HepG2 (cell line): Measurements from ENCODE around the gene CRK. TPM values are rescaled to one million over a fixed set of nuclear protein-coding genes. Genes with fewer than 3 reads are reported as not detected.
A peak's percentile ranks its signal among the peaks of the same experiment; 100 is the strongest.

Experiments used
- CBX5 ChIP-seq: sonication (generic); formaldehyde crosslinking; IDR thresholded peaks from 2 replicates; pipeline ENCODE4 v1.4.0; 2020; ENCODE audit warnings: missing genetic modification reagents, borderline replicate concordance
- CEBPB ChIP-seq: IDR thresholded peaks from 2 replicates; pipeline ENCODE4 v1.6.1; 2011; ENCODE audit warnings: low read depth, low read length, improper control_type of control experiment, borderline replicate concordance
- ELF3 ChIP-seq: IDR thresholded peaks from 2 replicates; pipeline ENCODE4 v1.6.1; 2016; ENCODE audit warnings: missing genetic modification reagents, missing compliant biosample characterization
- GATAD2A ChIP-seq: IDR thresholded peaks from 2 replicates; pipeline ENCODE4 v1.6.1; 2016
- GZF1 ChIP-seq: sonication (generic); formaldehyde crosslinking; IDR thresholded peaks from 2 replicates; pipeline ENCODE4 v1.5.1; 2020; ENCODE audit warnings: mild to moderate bottlenecking, missing genetic modification reagents
- HMGA1 ChIP-seq: sonication (generic); formaldehyde crosslinking; conservative IDR thresholded peaks from 2 replicates; pipeline ENCODE4 v1.4.0; 2020; ENCODE audit warnings: missing genetic modification reagents
- IRF9 ChIP-seq: sonication (generic); formaldehyde crosslinking; IDR thresholded peaks from 2 replicates; pipeline ENCODE4 v1.8.0; 2022; ENCODE audit warnings: missing genetic modification reagents, mild to moderate bottlenecking, borderline replicate concordance
- JUND ChIP-seq: sonication (generic); formaldehyde crosslinking; IDR thresholded peaks from 2 replicates; pipeline ENCODE4 v1.8.0; 2022; ENCODE audit warnings: mild to moderate bottlenecking, missing genetic modification reagents
- KDM1A ChIP-seq: IDR thresholded peaks from 2 replicates; pipeline ENCODE4 v1.6.1; 2016; ENCODE audit warnings: missing compliant biosample characterization
- MTF2 ChIP-seq: sonication (generic); formaldehyde crosslinking; IDR thresholded peaks from 2 replicates; pipeline ENCODE4 v1.5.0; 2020; ENCODE audit warnings: missing genetic modification reagents, borderline replicate concordance
- MXD1 ChIP-seq: sonication (generic); formaldehyde crosslinking; IDR thresholded peaks from 2 replicates; pipeline ENCODE4 v1.4.0; 2020; ENCODE audit warnings: mild to moderate bottlenecking, missing genetic modification reagents
- PAX8 ChIP-seq: sonication (generic); formaldehyde crosslinking; IDR thresholded peaks from 2 replicates; pipeline ENCODE4 v1.8.0; 2022; ENCODE audit warnings: mild to moderate bottlenecking, missing genetic modification reagents, borderline replicate concordance
- POGZ ChIP-seq: sonication (generic); formaldehyde crosslinking; IDR thresholded peaks from 2 replicates; pipeline ENCODE4 v1.4.0; 2020; ENCODE audit warnings: mild to moderate bottlenecking, missing genetic modification reagents
- SOX6 ChIP-seq, 2 experiments: fragments of 450-650 bp in 1 of 2; sonication (generic) in 1 of 2; formaldehyde crosslinking in 1 of 2; IDR thresholded peaks; 2 replicates each; pipeline versions ENCODE4 v1.4.0 to v1.6.1; 2017 to 2020; ENCODE audit warnings: antibody characterized with exemption in 1 of 2, mild to moderate bottlenecking in 1 of 2, missing genetic modification reagents in 1 of 2
- TOE1 ChIP-seq: sonication (generic); formaldehyde crosslinking; IDR thresholded peaks from 2 replicates; pipeline ENCODE4 v1.4.0; 2020; ENCODE audit warnings: mild to moderate bottlenecking, missing genetic modification reagents
- ZBTB44 ChIP-seq: sonication (generic); formaldehyde crosslinking; IDR thresholded peaks from 2 replicates; pipeline ENCODE4 v1.4.0; 2020; ENCODE audit warnings: missing genetic modification reagents
- ZNF251 ChIP-seq: sonication (generic); formaldehyde crosslinking; IDR thresholded peaks from 2 replicates; pipeline ENCODE4 v1.9.0; 2021; ENCODE audit warnings: mild to moderate bottlenecking, missing genetic modification reagents
- ZNF674 ChIP-seq: sonication (generic); formaldehyde crosslinking; IDR thresholded peaks from 2 replicates; pipeline ENCODE4 v1.5.0; 2020; ENCODE audit warnings: low read depth, mild to moderate bottlenecking, missing genetic modification reagents
- ZNF703 ChIP-seq: sonication (generic); formaldehyde crosslinking; IDR thresholded peaks from 2 replicates; pipeline ENCODE4 v1.5.1; 2020; ENCODE audit warnings: missing genetic modification reagents, mild to moderate bottlenecking, moderate library complexity, borderline replicate concordance
- ZSCAN12 ChIP-seq: sonication (generic); formaldehyde crosslinking; IDR thresholded peaks from 2 replicates; pipeline ENCODE4 v1.9.0; 2021; ENCODE audit warnings: mild to moderate bottlenecking, missing genetic modification reagents
- polyA plus RNA-seq, 8 experiments: library from polyadenylated mRNA; depleted of rRNA in 3 of 8; stranded (reverse) in 7 of 8; unstranded in 1 of 8; fragments of >200 nt; fragmentation: Illumina TruSeq in 4 of 8; extraction: Trizol in 4 of 8; gene quantifications; 2 replicates each; pipeline versions ENCODE4 v1.2.1 to v1.2.3, GENCODE V29; 2011 to 2016; ENCODE audit warnings: low read depth in 4 of 8, missing spikeins in 1 of 8, mixed read lengths in 1 of 8; ENCODE audit not compliant: insufficient read depth in 1 of 8
- total RNA-seq, 5 experiments: library from RNA; depleted of rRNA; stranded (reverse); fragments of >200 nt; fragmentation: Illumina TruSeq; extraction: Trizol; gene quantifications; 2 replicates each; pipeline ENCODE4 v1.2.3, GENCODE V29; 2016; ENCODE audit warnings: low read depth in 1 of 5
- TF ChIP-seq, protein P1 (sequence below): sonication (generic); formaldehyde crosslinking; IDR thresholded peaks from 2 replicates; pipeline ENCODE4 v1.4.0; 2020; ENCODE audit warnings: missing genetic modification reagents, low read depth, mild to moderate bottlenecking, borderline replicate concordance
- TF ChIP-seq, protein P2 (sequence below), 2 experiments: sonication (generic) in 1 of 2; formaldehyde crosslinking in 1 of 2; IDR thresholded peaks; 2 replicates each; pipeline versions ENCODE4 v1.4.0 to v1.6.1; 2018 to 2020; ENCODE audit warnings: missing genetic modification reagents in 2 of 2, borderline replicate concordance in 1 of 2, low read depth in 1 of 2, mild to moderate bottlenecking in 1 of 2, missing biosample characterization in 1 of 2
- TF ChIP-seq, protein P3 (sequence below): IDR thresholded peaks from 2 replicates; pipeline ENCODE4 v1.6.1; 2016; ENCODE audit warnings: mild to moderate bottlenecking

Gene CRK
- total and polyA plus RNA-seq, 2 of the 13 experiments (the other 11 are each of a cell fraction or from before 2014, with no cell fraction given) = 47.4 to 54.2 TPM

GRCh38 chr17:1413281-1413791 lies 42.7 kb downstream of the CRK start (continued):
- TF ChIP-seq CBX5 (CRISPR knock-in tag) (0 out of 2 replicates have a peak, but pooled peaks have one; percentile 62), JUND (CRISPR knock-in tag) (0 out of 2 replicates have a peak, but pooled peaks have one; percentile 28), ZNF703 (CRISPR knock-in tag) (no peak), POGZ (CRISPR knock-in tag) (0 out of 2 replicates have a peak, but pooled peaks have one; percentile 25), MXD1 (CRISPR knock-in tag) (no peak), SOX6 (IDR thresholded peaks at IDR 0.05) (no peak), SOX6 (CRISPR knock-in tag; IDR thresholded peaks at IDR 0.05) (peak; percentile 26; the same call in 1 of the 2 replicates), MTF2 (CRISPR knock-in tag) (no peak), GZF1 (CRISPR knock-in tag) (no peak), TOE1 (CRISPR knock-in tag) (no peak), KDM1A (no peak), CEBPB (no peak), IRF9 (CRISPR knock-in tag) (no peak), PAX8 (CRISPR knock-in tag) (no peak), ELF3 (CRISPR knock-in tag) (no peak), HMGA1 (CRISPR knock-in tag) (no peak), ZBTB44 (CRISPR knock-in tag) (no peak), ZNF674 (CRISPR knock-in tag) (no peak), ZNF251 (CRISPR knock-in tag) (no peak), ZSCAN12 (CRISPR knock-in tag) (no peak), GATAD2A (CRISPR knock-in tag) (peak; percentile 18; the same call in 1 of the 2 replicates)
- TF ChIP-seq, protein P1, sequence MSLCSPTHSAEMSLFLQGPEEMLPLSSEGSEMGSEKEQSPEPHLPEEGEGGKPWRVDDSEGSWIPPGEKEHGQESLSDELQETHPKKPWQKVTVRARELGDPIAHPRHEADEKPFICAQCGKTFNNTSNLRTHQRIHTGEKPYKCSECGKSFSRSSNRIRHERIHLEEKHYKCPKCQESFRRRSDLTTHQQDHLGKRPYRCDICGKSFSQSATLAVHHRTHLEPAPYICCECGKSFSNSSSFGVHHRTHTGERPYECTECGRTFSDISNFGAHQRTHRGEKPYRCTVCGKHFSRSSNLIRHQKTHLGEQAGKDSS (CRISPR knock-in tag) = no peak
- TF ChIP-seq, protein P2, sequence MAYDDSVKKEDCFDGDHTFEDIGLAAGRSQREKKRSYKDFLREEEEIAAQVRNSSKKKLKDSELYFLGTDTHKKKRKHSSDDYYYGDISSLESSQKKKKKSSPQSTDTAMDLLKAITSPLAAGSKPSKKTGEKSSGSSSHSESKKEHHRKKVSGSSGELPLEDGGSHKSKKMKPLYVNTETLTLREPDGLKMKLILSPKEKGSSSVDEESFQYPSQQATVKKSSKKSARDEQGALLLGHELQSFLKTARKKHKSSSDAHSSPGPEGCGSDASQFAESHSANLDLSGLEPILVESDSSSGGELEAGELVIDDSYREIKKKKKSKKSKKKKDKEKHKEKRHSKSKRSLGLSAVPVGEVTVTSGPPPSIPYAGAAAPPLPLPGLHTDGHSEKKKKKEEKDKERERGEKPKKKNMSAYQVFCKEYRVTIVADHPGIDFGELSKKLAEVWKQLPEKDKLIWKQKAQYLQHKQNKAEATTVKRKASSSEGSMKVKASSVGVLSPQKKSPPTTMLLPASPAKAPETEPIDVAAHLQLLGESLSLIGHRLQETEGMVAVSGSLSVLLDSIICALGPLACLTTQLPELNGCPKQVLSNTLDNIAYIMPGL (CRISPR knock-in tag; IDR thresholded peaks at IDR 0.05; ENCODE audit: borderline replicate concordance in 1 of 2, low read depth in 1 of 2) = no peak
- TF ChIP-seq, protein P3, sequence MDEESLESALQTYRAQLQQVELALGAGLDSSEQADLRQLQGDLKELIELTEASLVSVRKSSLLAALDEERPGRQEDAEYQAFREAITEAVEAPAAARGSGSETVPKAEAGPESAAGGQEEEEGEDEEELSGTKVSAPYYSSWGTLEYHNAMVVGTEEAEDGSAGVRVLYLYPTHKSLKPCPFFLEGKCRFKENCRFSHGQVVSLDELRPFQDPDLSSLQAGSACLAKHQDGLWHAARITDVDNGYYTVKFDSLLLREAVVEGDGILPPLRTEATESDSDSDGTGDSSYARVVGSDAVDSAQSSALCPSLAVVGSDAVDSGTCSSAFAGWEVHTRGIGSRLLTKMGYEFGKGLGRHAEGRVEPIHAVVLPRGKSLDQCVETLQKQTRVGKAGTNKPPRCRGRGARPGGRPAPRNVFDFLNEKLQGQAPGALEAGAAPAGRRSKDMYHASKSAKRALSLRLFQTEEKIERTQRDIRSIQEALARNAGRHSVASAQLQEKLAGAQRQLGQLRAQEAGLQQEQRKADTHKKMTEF (CRISPR knock-in tag) = peak; percentile 43; the same call in 1 of the 2 replicates
